D721Med (cell line): Measurements from ENCODE around the gene KCNIP1.

Experiments
- DNase-seq: peaks from one replicate; pipeline ENCODE4 v3.0.0; 2011; ENCODE audit warnings: low spot score; ENCODE audit not compliant: insufficient read length
- FAIRE-seq: peaks from 2 replicates; lab custom pipeline; 2011; peaks lifted over from hg19 to GRCh38; lab: Jason Lieb, UNC
- TF ChIP-seq, protein P1 (sequence below): IDR thresholded peaks from 2 replicates; pipeline ENCODE4 v1.5.1; 2012; ENCODE audit warnings: mild to moderate bottlenecking, control low read depth; ENCODE audit not compliant: insufficient read depth; ENCODE audit errors: missing control alignments

The KCNIP1 gene

GRCh38 chr5:170496662-170497028 lies 7.2 kb upstream of the KCNIP1 start:
- FAIRE-seq: no peak
- no peak for DNase-seq
- TF ChIP-seq, protein P1, sequence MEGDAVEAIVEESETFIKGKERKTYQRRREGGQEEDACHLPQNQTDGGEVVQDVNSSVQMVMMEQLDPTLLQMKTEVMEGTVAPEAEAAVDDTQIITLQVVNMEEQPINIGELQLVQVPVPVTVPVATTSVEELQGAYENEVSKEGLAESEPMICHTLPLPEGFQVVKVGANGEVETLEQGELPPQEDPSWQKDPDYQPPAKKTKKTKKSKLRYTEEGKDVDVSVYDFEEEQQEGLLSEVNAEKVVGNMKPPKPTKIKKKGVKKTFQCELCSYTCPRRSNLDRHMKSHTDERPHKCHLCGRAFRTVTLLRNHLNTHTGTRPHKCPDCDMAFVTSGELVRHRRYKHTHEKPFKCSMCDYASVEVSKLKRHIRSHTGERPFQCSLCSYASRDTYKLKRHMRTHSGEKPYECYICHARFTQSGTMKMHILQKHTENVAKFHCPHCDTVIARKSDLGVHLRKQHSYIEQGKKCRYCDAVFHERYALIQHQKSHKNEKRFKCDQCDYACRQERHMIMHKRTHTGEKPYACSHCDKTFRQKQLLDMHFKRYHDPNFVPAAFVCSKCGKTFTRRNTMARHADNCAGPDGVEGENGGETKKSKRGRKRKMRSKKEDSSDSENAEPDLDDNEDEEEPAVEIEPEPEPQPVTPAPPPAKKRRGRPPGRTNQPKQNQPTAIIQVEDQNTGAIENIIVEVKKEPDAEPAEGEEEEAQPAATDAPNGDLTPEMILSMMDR: no peak

DNA sequence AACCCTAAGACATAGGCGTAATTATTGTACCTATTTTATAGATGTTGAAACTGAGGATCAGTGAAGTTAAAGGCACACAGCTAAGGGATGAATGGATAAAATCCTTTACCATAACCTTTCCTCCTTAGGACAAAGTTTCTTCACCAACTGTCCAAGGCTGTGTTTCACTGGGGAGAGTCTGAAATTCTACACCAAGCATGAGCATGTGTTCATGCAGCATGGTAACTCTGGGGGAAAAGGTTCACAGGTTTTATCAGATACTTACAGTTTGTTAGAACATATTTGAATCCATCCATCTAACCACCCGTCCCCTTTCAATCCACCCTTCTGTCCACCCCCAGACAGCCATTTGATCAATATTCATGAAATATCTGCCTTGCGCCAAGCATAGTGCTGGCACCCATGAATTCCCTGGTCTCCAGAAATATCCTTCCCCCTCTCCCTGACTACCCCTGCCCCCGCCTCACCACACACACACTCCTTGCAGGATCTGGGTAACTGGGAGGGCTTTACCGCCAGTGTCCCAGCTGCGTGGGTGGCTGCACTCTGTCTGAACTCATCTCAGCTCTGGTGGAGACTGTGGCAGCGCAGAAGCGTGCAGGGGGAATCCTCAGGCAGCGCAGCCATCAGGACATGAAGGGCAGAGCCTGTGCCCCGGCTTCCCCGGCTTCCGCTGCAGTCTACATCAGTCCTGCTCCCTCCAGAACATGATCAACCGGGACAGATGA lies 6.3 kb upstream of the KCNIP1 start:
- no peak for FAIRE-seq
- no peak for DNase-seq
- TF ChIP-seq, protein P1: no peak

DNA sequence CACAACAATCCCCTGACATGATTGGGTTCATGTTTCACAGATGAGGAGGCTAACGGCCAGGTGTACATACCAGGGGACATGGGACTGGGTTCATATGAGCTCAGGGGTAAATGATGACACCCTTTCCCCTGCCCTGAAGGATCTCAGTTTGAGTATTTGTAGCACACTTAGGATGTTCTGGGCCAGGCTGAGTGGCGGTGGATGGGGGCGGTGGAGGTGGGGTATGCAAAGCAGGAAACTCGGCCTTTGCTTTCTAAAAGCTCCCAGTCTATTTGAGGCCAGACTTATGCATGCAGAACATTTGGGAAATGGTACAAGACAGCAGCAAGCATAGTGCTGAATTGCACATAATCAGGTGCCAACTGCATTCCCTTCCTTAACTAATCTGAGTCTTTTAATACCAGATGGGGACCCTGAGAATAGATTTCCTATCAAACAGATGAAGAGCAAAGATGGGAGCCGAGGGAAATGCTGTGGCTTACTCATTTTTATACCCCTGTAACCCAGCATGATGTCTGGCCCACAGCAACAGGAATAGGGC lies 4.9 kb upstream of the KCNIP1 start:
- DNase-seq (no peak), FAIRE-seq (no peak)
- TF ChIP-seq, protein P1: no peak

DNA sequence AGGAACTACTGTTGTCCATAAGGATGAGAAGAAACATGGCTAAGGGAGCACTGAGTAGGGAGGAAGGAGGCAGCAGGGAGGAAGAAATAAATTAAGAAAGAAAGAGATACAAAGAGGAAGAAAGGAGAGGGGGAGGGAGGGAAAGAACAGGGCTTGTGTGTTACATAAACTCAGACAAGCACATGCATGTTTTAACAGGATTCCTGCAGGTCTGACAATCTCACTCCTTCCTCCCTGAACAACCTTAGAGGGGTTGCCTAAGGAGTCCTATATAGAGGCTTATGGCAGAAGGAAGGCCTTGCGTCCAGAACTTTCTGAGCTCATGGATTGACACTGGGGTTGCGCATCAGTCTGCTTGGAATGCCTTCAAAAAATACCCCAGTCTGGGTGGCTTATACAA lies 4.2 kb upstream of the KCNIP1 start:
- no peak for DNase-seq
- TF ChIP-seq, protein P1: no peak
- no peak for FAIRE-seq

GRCh38 chr5:170501361-170501760 lies 2.5 kb upstream of the KCNIP1 start:
- TF ChIP-seq, protein P1: no peak
- DNase-seq (no peak), FAIRE-seq (no peak)

- DNase-seq (no peak), FAIRE-seq (no peak)
- TF ChIP-seq, protein P1: no peak
Measured at GRCh38 chr5:170501931-170502330, 1.9 kb upstream of the KCNIP1 start.

- DNase-seq (no peak), FAIRE-seq (no peak)
- TF ChIP-seq, protein P1: no peak
Measured at GRCh38 chr5:170504616-170505266, 921 bp downstream of the KCNIP1 start.
